ENCODE measurements around the gene HIPK2.

Gene HIPK2

GRCh38 chr7:139589474-139589873 is 188.3 kb downstream of the HIPK2 start:
- no peak for DNase-seq (ENCODE audit: low read depth in 3 of 3)

GRCh38 chr7:139588632-139589031 is 189.2 kb downstream of the HIPK2 start:
- DNase-seq (ENCODE audit: low read depth in 3 of 3) = no peak

- no peak for DNase-seq (ENCODE audit: low read depth in 3 of 3)
Measured at GRCh38 chr7:139587535-139587934, 190.3 kb downstream of the HIPK2 start.

GRCh38 chr7:139586286-139586685 is 191.5 kb downstream of the HIPK2 start:
- no peak for DNase-seq (ENCODE audit: low read depth in 3 of 3)

- DNase-seq (ENCODE audit: low read depth in 3 of 3) = no peak
Measured at GRCh38 chr7:139585042-139585441, 192.8 kb downstream of the HIPK2 start.

GRCh38 chr7:139583826-139584553 is 193.8 kb downstream of the HIPK2 start:
- no peak for DNase-seq (ENCODE audit: low read depth in 3 of 3)

- DNase-seq (ENCODE audit: low read depth in 3 of 3) = no peak
Measured at GRCh38 chr7:139582671-139583155, 195.1 kb downstream of the HIPK2 start.

- no peak for DNase-seq (ENCODE audit: low read depth in 3 of 3)
Measured at GRCh38 chr7:139582130-139582650, 195.6 kb downstream of the HIPK2 start.

- DNase-seq (ENCODE audit: low read depth in 3 of 3) = no peak
Measured at GRCh38 chr7:139580435-139580834, 197.4 kb downstream of the HIPK2 start.

- no peak for DNase-seq (ENCODE audit: low read depth in 3 of 3)
Measured at GRCh38 chr7:139576179-139576973, 201.4 kb downstream of the HIPK2 start.

- no peak for DNase-seq (ENCODE audit: low read depth in 3 of 3)
Measured at GRCh38 chr7:139575338-139575680, 202.5 kb downstream of the HIPK2 start.

GRCh38 chr7:139574618-139575337 is 203.0 kb downstream of the HIPK2 start:
- DNase-seq (ENCODE audit: low read depth in 3 of 3) = no peak

GRCh38 chr7:139573871-139574270 is 203.9 kb downstream of the HIPK2 start:
- no peak for DNase-seq (ENCODE audit: low read depth in 3 of 3)

GRCh38 chr7:139572704-139573385 is 205.0 kb downstream of the HIPK2 start:
- DNase-seq (ENCODE audit: low read depth in 3 of 3) = no peak

- no peak for DNase-seq (ENCODE audit: low read depth in 3 of 3)
Measured at GRCh38 chr7:139572071-139572470, 205.7 kb downstream of the HIPK2 start.

- DNase-seq (ENCODE audit: low read depth in 3 of 3) = no peak
Measured at GRCh38 chr7:139571651-139572050, 206.1 kb downstream of the HIPK2 start.

GRCh38 chr7:139571190-139571589 is 206.6 kb downstream of the HIPK2 start:
- no peak for DNase-seq (ENCODE audit: low read depth in 3 of 3)

GRCh38 chr7:139570626-139571025 is 207.2 kb downstream of the HIPK2 start:
- no peak for DNase-seq (ENCODE audit: low read depth in 3 of 3)

GRCh38 chr7:139570119-139570518 is 207.7 kb downstream of the HIPK2 start:
- DNase-seq (ENCODE audit: low read depth in 3 of 3) = no peak

GRCh38 chr7:139568813-139569490 is 208.8 kb downstream of the HIPK2 start:
- DNase-seq (ENCODE audit: low read depth in 3 of 3) = no peak

GRCh38 chr7:139568346-139568675 is 209.5 kb downstream of the HIPK2 start:
- DNase-seq (ENCODE audit: low read depth in 3 of 3) = no peak

Measured in stimulated activated CD4-positive, alpha-beta T cell treated with anti-CD3 and anti-CD28 coated beads, TNF-alpha, amount 100 ng/mL, for 48 hours (primary cell).